HG03097 (cell line): Measurements from ENCODE around the gene KRT71.
"Not testable (repeated sequence)": the region's sequence is repeated elsewhere in the genome, so short reads cannot be mapped to it uniquely, and the experiment has no call there.

ENCODE experiments used
- ATAC-seq: cut with Tn5 transposase; IDR thresholded peaks from one replicate; pipeline ENCODE4 v1.9.1; 2021; ENCODE audit not compliant: unreplicated experiment, low FRiP score

KRT71 gene

GRCh38 chr12:52552681-52553195 is at the start of gene KRT71:
KRT71 (minus strand) TSS chr12:52553145; CDS start chr12:52553077, 68 bp downstream.
- no peak for ATAC-seq

DNA sequence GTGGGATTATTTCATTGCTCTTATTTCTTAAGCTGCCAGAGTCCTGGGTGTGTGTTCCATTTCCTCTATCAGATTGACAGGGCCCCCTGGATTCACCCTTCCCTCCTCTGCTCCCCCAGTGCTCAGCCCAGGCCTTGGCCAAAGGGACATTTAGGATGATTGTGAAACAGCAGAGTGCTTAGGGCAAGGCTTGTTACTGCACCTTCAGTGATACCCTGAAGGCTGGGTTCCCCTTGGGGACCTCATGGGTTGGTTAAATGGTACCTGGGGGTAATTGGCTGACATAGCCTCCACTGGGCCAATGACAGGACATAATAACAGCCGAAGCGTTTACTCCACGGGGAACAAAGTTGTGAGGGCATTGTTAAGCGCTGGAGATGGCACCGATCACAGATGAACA is 49.6 kb upstream of the KRT71 start:
- no peak for ATAC-seq

- no peak for ATAC-seq
Measured at GRCh38 chr12:52601671-52602070, 48.7 kb upstream of the KRT71 start.

DNA sequence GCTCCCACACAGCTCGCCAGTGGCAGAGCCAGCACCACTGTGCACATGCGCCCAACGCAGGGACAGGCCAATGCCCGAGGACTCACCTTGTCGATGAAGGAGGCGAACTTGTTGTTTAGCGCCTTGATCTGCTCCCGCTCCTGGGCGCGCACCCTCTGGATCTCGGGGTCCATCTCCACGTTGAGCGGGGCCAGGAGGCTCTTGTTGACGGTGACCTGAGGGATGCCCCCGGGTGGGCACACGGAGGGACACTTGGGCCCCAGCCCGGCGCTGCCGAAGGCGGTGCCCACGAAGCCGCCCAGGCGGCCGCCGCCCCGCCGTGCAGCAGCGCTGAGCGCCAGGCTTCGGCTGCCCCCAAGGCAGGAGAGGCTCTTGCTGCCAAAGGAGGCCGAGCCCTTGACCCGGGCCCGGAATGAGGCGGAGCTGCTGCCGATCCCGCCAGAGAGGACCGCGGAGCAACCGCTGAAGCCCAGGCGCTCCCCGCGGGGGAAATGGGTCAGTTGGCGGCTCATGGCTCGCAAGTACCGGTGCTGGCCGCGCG is 48.1 kb upstream of the KRT71 start, which contains the start of gene KRT72:
Gene KRT72 (minus strand): TSS at position 523 of the 541 bp plus-strand sequence. CDS start 11 bp downstream, at position 512.
- no peak for ATAC-seq

DNA sequence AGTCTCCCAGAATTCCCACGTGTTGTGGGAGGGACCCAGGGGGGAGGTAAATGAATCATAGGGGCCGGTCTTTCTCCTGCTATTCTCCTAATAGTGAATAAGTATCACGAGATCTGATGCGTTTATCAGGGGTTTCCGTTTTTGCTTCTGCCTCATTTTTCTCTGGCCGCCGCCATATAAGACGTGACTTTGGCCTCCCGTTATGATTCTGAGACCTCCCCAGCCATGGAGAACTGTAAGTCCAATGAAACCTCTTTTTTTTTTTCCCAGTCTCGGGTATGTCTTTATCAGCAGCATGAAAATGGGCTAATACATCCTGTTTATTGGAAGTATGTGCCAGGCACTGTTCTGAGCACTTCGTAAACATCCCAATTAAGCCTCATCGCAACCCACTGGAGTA is 47.5 kb upstream of the KRT71 start:
- ATAC-seq = no peak

DNA sequence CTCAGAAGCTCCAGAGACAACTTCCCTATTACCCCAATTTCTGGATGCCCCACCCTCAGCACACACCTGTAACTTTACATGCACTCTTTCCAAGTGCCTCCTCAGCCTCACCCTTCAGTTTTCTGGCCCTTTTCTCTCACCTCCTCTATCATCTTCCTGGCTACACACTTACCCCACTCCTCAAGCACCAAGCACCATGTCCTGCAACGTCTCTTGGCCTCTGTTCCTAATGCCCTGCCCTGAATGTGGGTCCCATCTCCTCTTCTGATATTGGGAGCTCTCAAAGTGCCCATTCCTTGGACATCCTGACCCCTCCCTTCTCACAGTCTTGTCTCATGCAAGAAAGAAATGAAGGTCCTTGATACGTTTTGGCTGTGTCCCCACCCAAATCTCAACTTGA is 47.1 kb upstream of the KRT71 start:
- no peak for ATAC-seq

GRCh38 chr12:52598966-52599365 is 46.0 kb upstream of the KRT71 start:
- no peak for ATAC-seq

- not testable (repeated sequence) for ATAC-seq
Measured at GRCh38 chr12:52594237-52594636, 41.3 kb upstream of the KRT71 start.

DNA sequence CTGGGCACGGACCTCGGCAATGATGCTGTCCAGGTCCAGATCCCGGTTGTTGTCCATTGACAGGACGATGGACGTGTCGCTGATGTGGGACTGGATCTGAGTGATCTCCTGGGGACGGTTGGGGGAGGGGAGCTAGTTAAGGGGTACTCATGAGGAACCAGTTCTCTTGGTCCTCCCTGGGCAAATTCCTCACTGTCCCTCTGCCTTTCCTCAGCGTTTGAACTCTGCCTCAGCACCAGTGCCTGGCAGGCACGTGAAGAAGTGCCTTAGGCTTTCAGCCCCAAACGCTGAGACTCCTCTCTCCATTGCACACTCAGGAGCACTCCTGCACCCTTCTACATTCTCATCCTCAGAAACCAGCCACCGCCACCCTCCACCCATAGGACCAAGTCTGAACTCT is 38.6 kb upstream of the KRT71 start:
- ATAC-seq = no peak

GRCh38 chr12:52590021-52590420 is 37.1 kb upstream of the KRT71 start:
- no peak for ATAC-seq

DNA sequence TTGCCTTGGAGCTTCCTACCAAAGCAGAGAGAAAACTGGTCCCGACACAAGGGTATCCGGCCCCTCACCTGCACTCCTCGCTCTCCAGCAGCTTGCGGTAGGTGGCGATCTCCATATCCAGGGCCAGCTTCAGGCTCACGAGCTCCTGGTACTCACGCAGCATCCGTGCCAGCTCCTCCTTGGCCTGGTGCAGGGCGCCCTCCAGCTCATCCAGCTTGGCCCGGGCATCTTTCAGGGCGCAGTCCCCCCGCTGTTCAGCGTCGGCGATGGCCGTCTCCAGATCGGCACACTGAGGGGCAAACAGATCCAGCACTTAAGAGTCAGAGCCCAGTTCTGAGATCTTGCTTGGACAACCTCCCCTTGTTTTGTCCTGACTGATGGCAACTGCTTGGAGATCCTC is 34.6 kb upstream of the KRT71 start:
- ATAC-seq = no peak

DNA sequence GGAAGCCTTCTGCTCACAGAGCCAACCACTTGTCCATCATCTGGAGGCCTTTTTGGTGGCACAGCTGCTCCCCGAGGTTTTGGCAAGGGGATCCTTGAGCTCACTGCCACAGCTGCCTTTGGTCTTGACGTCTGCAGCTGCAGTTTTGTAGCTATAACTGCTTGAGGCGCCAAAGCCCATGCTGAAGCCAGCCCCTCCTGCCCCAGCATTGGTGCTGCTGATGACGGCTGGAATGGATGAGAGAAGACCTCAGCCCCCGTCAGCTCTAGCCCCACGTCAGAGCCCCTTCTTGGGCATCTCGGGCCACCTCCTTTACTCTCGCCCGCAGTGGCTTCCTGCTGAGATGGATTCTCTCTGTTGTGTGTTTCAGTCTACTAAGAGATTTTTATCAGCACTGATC is 33.0 kb upstream of the KRT71 start:
- no peak for ATAC-seq

DNA sequence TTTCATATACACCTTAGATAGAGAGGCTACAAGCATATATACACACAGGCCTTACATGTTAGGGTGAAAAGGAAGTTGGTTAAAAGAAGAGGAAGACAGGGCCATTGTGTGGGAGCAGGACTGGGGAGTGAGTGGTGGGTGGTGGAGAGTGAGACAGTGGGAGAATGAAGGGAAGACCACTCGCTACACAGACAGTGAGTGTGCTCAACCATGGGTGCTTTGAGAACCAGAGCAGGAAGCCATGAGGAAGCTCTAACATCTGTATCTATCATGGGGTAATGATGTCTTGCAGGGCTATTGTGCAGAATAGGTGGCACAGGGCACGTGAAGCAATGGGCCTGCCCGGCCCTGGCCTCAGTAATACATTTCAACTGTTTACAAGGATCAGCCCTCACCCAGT is 32.1 kb upstream of the KRT71 start:
- ATAC-seq = no peak

GRCh38 chr12:52584156-52584682 is 31.3 kb upstream of the KRT71 start:
- ATAC-seq = no peak

GRCh38 chr12:52582971-52583456 is 30.1 kb upstream of the KRT71 start:
- no peak for ATAC-seq

DNA sequence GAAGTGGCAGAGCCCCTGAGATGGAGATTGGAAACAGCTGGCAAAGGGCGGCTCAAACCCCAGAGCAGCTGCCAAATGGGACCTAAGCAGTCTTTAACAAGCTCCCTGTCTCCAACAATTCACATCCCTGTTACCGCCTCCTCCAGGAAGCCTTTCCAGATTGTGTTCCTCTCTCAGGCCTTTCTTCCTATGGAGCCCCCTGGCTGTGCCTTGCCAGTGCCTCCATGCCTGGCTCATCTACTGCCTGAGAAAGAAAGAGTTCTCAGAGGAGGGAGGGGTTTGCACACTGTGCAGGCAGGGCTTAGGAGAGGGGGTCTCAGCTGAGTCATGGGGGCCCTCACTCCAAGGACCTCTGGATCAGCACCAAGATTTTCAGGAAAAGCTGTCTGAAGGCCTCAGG is 29.5 kb upstream of the KRT71 start:
- no peak for ATAC-seq

- ATAC-seq = no peak
Measured at GRCh38 chr12:52581481-52581880, 28.5 kb upstream of the KRT71 start.

DNA sequence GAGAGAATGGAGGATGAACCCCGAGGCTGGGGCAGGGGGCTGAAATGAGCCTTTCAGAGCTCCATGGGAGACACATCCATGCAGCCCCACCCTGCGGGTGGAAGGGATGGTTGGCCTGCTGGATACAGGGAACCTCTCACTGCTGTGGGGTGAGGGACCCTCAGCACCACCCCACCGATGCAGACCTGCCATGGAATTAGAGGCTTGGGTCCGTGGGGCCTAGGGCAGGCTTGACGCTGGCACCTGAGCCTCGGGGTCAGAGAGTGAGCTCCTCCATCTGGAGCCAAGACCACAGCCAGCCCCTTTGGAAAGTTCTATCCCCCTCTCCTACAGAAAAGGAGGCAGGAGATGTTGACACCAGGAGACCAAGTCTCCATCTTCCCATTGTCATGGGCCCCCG is 28.1 kb upstream of the KRT71 start:
- ATAC-seq = no peak

- ATAC-seq = no peak
Measured at GRCh38 chr12:52580496-52580895, 27.6 kb upstream of the KRT71 start.

GRCh38 chr12:52579468-52580465 is 26.8 kb upstream of the KRT71 start:
- ATAC-seq = no peak

GRCh38 chr12:52578469-52578868 is 25.5 kb upstream of the KRT71 start:
- ATAC-seq = no peak
